Breast epithelium (tissue), 4 donors: ENCODE measurements around the gene PRKCSH. TPM values are rescaled to one million over a fixed set of nuclear protein-coding genes. Genes with fewer than 3 reads are reported as not detected.

Source experiments
- DNase-seq, 2 donors: peaks; one replicate each; pipeline ENCODE4 v3.0.0-alpha.2; 2019; ENCODE audit warnings: low spot score in 2 of 2
- H3K27ac ChIP-seq, 2 donors: fragments of 200-600 bp; sonication (generic) in 1 of 2; one replicate each; pipeline ENCODE4 v1.5.1; 2016 to 2019; ENCODE audit warnings: mild to moderate bottlenecking in 1 of 2
- H3K27me3 ChIP-seq, 2 donors: fragments of 200-600 bp; sonication (generic) in 1 of 2; one replicate each; pipeline versions ENCODE4 v1.5.1 to v1.6.0; 2017 to 2019; ENCODE audit warnings: control low read depth in 1 of 2, mild to moderate bottlenecking in 1 of 2
- H3K36me3 ChIP-seq: fragments of 200-600 bp; one replicate; pipeline ENCODE4 v1.5.1; 2019
- H3K4me1 ChIP-seq, 2 donors: fragments of 200-600 bp; sonication (generic); one replicate each; pipeline ENCODE4 v1.5.1; 2016 to 2019; ENCODE audit warnings: control low read depth in 1 of 2
- H3K4me3 ChIP-seq, 3 donors: fragments of 200-600 bp; sonication (generic); 1 replicate in 2 of 3; 2 replicates in 1 of 3; pipeline ENCODE4 v1.5.1; 2016 to 2019; ENCODE audit warnings: mild to moderate bottlenecking in 3 of 3, moderate library complexity in 2 of 3
- H3K9me3 ChIP-seq, 2 donors: fragments of 200-600 bp; sonication (generic) in 1 of 2; one replicate each; pipeline ENCODE4 v1.5.1; 2016 to 2019; ENCODE audit warnings: control low read depth in 1 of 2
- CTCF ChIP-seq, 3 donors: fragments of 450-650 bp; IDR thresholded peaks; one replicate each; pipeline ENCODE4 v1.5.1; 2016 to 2017; ENCODE audit warnings: antibody characterized with exemption in 3 of 3, mild to moderate bottlenecking in 3 of 3, moderate library complexity in 3 of 3
- POLR2A ChIP-seq: fragments of 450-650 bp; IDR thresholded peaks from one replicate; pipeline ENCODE4 v1.6.1; 2016; ENCODE audit warnings: antibody characterized with exemption, mild to moderate bottlenecking, moderate library complexity
- POLR2AphosphoS5 ChIP-seq, 3 donors: sonication (generic); formaldehyde crosslinking; IDR thresholded peaks; one replicate each; pipeline ENCODE4 v1.6.1; 2017; ENCODE audit warnings: antibody characterized with exemption in 3 of 3
- intact Hi-C: fragments of 100-400 bp; cut with DNase I; formaldehyde crosslinking; loops from one replicate; pipeline ENCODE4 v1.15.1; 2023; ENCODE audit warnings: low total_unique reads
- total RNA-seq, 3 donors: library from RNA; depleted of rRNA; stranded (reverse); fragments of >200 nt; gene quantifications; one replicate each; pipeline ENCODE4 v1.1.0, GENCODE V29; 2016

The PRKCSH gene
- total RNA-seq, 3 donors from 2014 or later, result 69.5 to 95.9 (median 92.1) TPM

GRCh38 chr19:11481534-11482383 is 46.3 kb downstream of the PRKCSH start:
- TF ChIP-seq CTCF (IDR thresholded peaks at IDR 0.05) (no peak), POLR2A (no peak), POLR2AphosphoS5 (IDR thresholded peaks at IDR 0.05) (no peak)
- H3K4me3 ChIP-seq, result peak overlapping the region; percentile 21 to 60 (median 42)
- intact Hi-C loops, result loop anchor here (10.0 kb wide), 1 partner anchor 187 kb away; the partner anchor contains the start of gene TSPAN16
- H3K9me3 ChIP-seq, result no peaks in the 10 kb centered on the region
- H3K27me3 ChIP-seq, result peaks cover 22 to 53% of the 10 kb centered on the region in 2 donors
- no peak overlapping the region for H3K27ac ChIP-seq
- DNase-seq, result peak in 1 of 2 donors; percentile 54
- no peaks in the 10 kb centered on the region for H3K36me3 ChIP-seq
- peaks cover 6 to 13% of the 10 kb centered on the region in 2 donors for H3K4me1 ChIP-seq

DNA sequence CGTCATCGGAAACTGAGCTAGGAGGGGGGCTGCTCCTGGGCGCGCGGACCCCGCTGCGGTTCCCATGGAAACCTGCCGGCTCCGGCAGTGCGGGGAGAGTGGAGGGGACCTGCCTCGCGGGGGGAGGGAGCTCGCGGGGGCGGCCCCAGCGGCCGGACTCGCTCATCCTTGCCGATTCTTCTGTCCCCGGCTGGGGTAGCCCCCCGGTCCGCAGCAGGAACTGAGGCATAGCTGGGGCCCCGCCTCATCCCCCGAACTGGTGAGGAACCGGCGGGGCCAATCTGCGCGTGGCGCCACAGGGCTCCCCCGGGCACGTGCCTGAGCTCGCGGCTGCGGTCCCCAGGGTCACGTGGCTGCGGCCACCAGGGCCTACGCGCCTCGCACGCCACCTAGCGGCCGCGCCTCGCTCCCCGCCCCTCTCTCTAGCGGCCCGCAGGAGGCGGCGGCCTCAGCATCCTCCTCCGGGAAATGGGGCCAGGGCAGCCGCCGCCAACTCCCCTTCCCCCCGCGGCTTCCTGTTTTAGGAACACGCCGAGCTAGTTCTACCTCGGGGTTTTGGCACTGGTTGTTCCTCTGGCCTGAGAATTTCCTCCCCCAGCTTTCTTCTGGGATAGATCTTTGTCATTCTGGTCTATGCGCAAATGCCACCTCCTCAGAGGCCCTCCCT is 47.1 kb downstream of the PRKCSH start:
- H3K4me1 ChIP-seq, result peaks cover 6 to 13% of the 10 kb centered on the region in 2 donors
- no peak overlapping the region for H3K27ac ChIP-seq
- H3K27me3 ChIP-seq, result peaks cover 22 to 53% of the 10 kb centered on the region in 2 donors

GRCh38 chr19:11483366-11484111 is 48.1 kb downstream of the PRKCSH start:
- TF ChIP-seq POLR2A (no peak), POLR2AphosphoS5 (IDR thresholded peaks at IDR 0.05) (no peak), CTCF (IDR thresholded peaks at IDR 0.05) (no peak)
- Histone ChIP-seq H3K4me1 (peaks cover 6 to 13% of the 10 kb centered on the region in 2 donors), H3K36me3 (no peaks in the 10 kb centered on the region), H3K4me3 (no peak overlapping the region), H3K27me3 (peaks cover 22 to 53% of the 10 kb centered on the region in 2 donors), H3K9me3 (no peaks in the 10 kb centered on the region), H3K27ac (no peak overlapping the region)
- DNase-seq, result no peak
- intact Hi-C loops, result loop anchor here (1.0 to 10.0 kb wide), 2 partner anchors 20 to 189 kb away; partner anchors contain the start of gene TSPAN16

More for the DNA sequence above, 47.1 kb downstream of the PRKCSH start:
- Histone ChIP-seq H3K9me3 (no peaks in the 10 kb centered on the region), H3K4me3 (peak overlapping the region; percentile 21 to 60 (median 42)), H3K36me3 (no peaks in the 10 kb centered on the region)
- TF ChIP-seq POLR2AphosphoS5 (IDR thresholded peaks at IDR 0.05) (peak; percentile 55 to 67 (median 58)), CTCF (IDR thresholded peaks at IDR 0.05) (peak; percentile 87 to 93 (median 87)), POLR2A (no peak)
- intact Hi-C loops, result loop anchor here (10.0 kb wide), 1 partner anchor 188 kb away; the partner anchor contains the start of gene TSPAN16
- DNase-seq, result peak; percentile 65 to 67

DNA sequence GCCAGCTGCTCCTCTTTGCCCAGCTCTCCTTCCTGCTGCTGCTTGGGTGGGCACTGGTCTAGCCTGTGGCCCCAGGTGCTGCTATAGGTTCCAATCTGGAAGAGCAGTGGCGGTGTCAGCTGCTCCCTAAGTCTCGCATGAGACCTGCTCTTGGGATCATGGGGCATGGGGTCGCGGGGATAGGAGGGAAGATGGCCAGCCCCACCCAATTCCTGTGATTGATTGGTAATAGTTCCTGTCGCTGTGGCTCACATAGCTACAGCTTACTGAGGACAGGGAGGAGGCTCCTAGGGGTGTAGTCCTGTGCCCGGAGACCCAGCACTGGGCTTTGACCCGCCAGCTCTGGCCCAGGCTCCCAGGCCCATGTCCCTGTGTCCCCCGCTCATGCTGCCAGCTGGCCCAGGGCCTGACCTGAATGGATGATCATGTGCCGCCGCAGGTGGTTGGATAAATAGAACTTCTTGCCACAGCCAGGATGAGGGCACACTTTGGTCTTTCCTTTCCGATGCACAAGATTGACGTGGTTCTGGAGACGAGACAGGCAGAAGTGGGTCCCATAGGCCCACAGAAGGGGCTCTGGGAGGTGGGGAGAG is 49.9 kb downstream of the PRKCSH start:
- DNase-seq, result no peak
- Histone ChIP-seq H3K4me1 (peaks cover 4 to 6% of the 10 kb centered on the region in 2 donors), H3K9me3 (no peaks in the 10 kb centered on the region), H3K27ac (no peak overlapping the region), H3K36me3 (no peaks in the 10 kb centered on the region), H3K27me3 (peaks cover 16 to 41% of the 10 kb centered on the region in 2 donors), H3K4me3 (no peak overlapping the region)
- TF ChIP-seq POLR2AphosphoS5 (IDR thresholded peaks at IDR 0.05), result no peak
- no peak for TF ChIP-seq POLR2A
- TF ChIP-seq CTCF (IDR thresholded peaks at IDR 0.05), result no peak
- intact Hi-C loops, result loop anchor here (10.0 kb wide), 1 partner anchor 191 kb away; the partner anchor contains the start of gene TSPAN16
